ENCODE data around the gene PRLH. TPM values are rescaled to one million over a fixed set of nuclear protein-coding genes. Genes with fewer than 3 reads are reported as not detected.

PRLH gene
- total RNA-seq, 2 donors from 2014 or later, result not detected

- DNase-seq (no peak), ATAC-seq (replicated peaks in 1 of 2) (no peak)
- Mint-ChIP-seq H3K4me3 (no peak overlapping the region), H3K9me3 (no peaks in the 10 kb centered on the region), H3K4me1 (ENCODE audit: low read depth) (no peaks in the 10 kb centered on the region), H3K27ac (no peak overlapping the region), H3K27me3 (ENCODE audit: low read depth) (no peaks in the 10 kb centered on the region), H3K36me3 (ENCODE audit: insufficient read depth in 2 of 2) (no peaks in the 10 kb centered on the region)
Measured at GRCh38 chr2:237533668-237534161, 32.7 kb upstream of the PRLH start.

GRCh38 chr2:237534380-237534779 is 32.0 kb upstream of the PRLH start:
- no peaks in the 10 kb centered on the region for H3K36me3 Mint-ChIP-seq (ENCODE audit: insufficient read depth in 2 of 2)
- no peak for DNase-seq
- ATAC-seq (replicated peaks in 1 of 2), result no peak

GRCh38 chr2:237535385-237536082 is 30.8 kb upstream of the PRLH start:
- no peak overlapping the region for H3K4me3 Mint-ChIP-seq
- H3K9me3 Mint-ChIP-seq, result no peaks in the 10 kb centered on the region
- no peaks in the 10 kb centered on the region for H3K36me3 Mint-ChIP-seq (ENCODE audit: insufficient read depth in 2 of 2)
- H3K27ac Mint-ChIP-seq, result no peak overlapping the region
- DNase-seq, result no peak
- H3K27me3 Mint-ChIP-seq (ENCODE audit: low read depth), result no peaks in the 10 kb centered on the region
- no peak for ATAC-seq (replicated peaks in 1 of 2)
- H3K4me1 Mint-ChIP-seq (ENCODE audit: low read depth), result no peaks in the 10 kb centered on the region

More at GRCh38 chr2:237534380-237534779, 32.0 kb upstream of the PRLH start:
- H3K27ac Mint-ChIP-seq, result no peak overlapping the region
- H3K27me3 Mint-ChIP-seq (ENCODE audit: low read depth), result no peaks in the 10 kb centered on the region
- H3K4me1 Mint-ChIP-seq (ENCODE audit: low read depth), result no peaks in the 10 kb centered on the region
- no peaks in the 10 kb centered on the region for H3K9me3 Mint-ChIP-seq
- no peak overlapping the region for H3K4me3 Mint-ChIP-seq

- Mint-ChIP-seq H3K27ac (no peak overlapping the region), H3K27me3 (ENCODE audit: low read depth) (no peaks in the 10 kb centered on the region), H3K9me3 (no peaks in the 10 kb centered on the region), H3K36me3 (ENCODE audit: insufficient read depth in 2 of 2) (no peaks in the 10 kb centered on the region), H3K4me3 (no peak overlapping the region), H3K4me1 (ENCODE audit: low read depth) (no peaks in the 10 kb centered on the region)
- DNase-seq (no peak), ATAC-seq (replicated peaks in 1 of 2) (no peak)
Measured at GRCh38 chr2:237536083-237536415, 30.3 kb upstream of the PRLH start.

- no peaks in the 10 kb centered on the region for H3K4me1 Mint-ChIP-seq (ENCODE audit: low read depth)
- H3K27ac Mint-ChIP-seq, result no peak overlapping the region
- H3K36me3 Mint-ChIP-seq (ENCODE audit: insufficient read depth in 2 of 2), result no peaks in the 10 kb centered on the region
- ATAC-seq (replicated peaks in 1 of 2), result no peak
- H3K4me3 Mint-ChIP-seq, result no peak overlapping the region
- no peaks in the 10 kb centered on the region for H3K27me3 Mint-ChIP-seq (ENCODE audit: low read depth)
- DNase-seq, result no peak
- H3K9me3 Mint-ChIP-seq, result no peaks in the 10 kb centered on the region
Measured at GRCh38 chr2:237536617-237537016, 29.8 kb upstream of the PRLH start.

- Mint-ChIP-seq H3K4me1 (ENCODE audit: low read depth) (no peaks in the 10 kb centered on the region), H3K4me3 (no peak overlapping the region), H3K27ac (no peak overlapping the region), H3K36me3 (ENCODE audit: insufficient read depth in 2 of 2) (no peaks in the 10 kb centered on the region), H3K27me3 (ENCODE audit: low read depth) (no peaks in the 10 kb centered on the region), H3K9me3 (no peaks in the 10 kb centered on the region)
- DNase-seq, result no peak
- no peak for ATAC-seq (replicated peaks in 1 of 2)
Measured at GRCh38 chr2:237538001-237538720, 28.2 kb upstream of the PRLH start.

GRCh38 chr2:237538901-237539300 is 27.5 kb upstream of the PRLH start:
- Mint-ChIP-seq H3K4me1 (ENCODE audit: low read depth) (no peaks in the 10 kb centered on the region), H3K9me3 (no peaks in the 10 kb centered on the region), H3K4me3 (no peak overlapping the region), H3K36me3 (ENCODE audit: insufficient read depth in 2 of 2) (no peaks in the 10 kb centered on the region), H3K27me3 (ENCODE audit: low read depth) (no peaks in the 10 kb centered on the region), H3K27ac (no peak overlapping the region)
- ATAC-seq (replicated peaks in 1 of 2) (no peak), DNase-seq (no peak)

GRCh38 chr2:237539681-237540080 is 26.7 kb upstream of the PRLH start:
- DNase-seq (no peak), ATAC-seq (replicated peaks in 1 of 2) (no peak)
- Mint-ChIP-seq H3K9me3 (no peaks in the 10 kb centered on the region), H3K36me3 (ENCODE audit: insufficient read depth in 2 of 2) (no peaks in the 10 kb centered on the region), H3K27me3 (ENCODE audit: low read depth) (no peaks in the 10 kb centered on the region), H3K4me3 (no peak overlapping the region), H3K27ac (no peak overlapping the region), H3K4me1 (ENCODE audit: low read depth) (no peaks in the 10 kb centered on the region)

- no peak for ATAC-seq (replicated peaks in 1 of 2)
- Mint-ChIP-seq H3K9me3 (no peaks in the 10 kb centered on the region), H3K36me3 (ENCODE audit: insufficient read depth in 2 of 2) (no peaks in the 10 kb centered on the region), H3K27me3 (ENCODE audit: low read depth) (no peaks in the 10 kb centered on the region), H3K27ac (no peak overlapping the region), H3K4me1 (ENCODE audit: low read depth) (no peaks in the 10 kb centered on the region), H3K4me3 (no peak overlapping the region)
- DNase-seq, result no peak
Measured at GRCh38 chr2:237540223-237540775, 26.1 kb upstream of the PRLH start.

GRCh38 chr2:237540823-237541222 is 25.6 kb upstream of the PRLH start:
- Mint-ChIP-seq H3K9me3 (no peaks in the 10 kb centered on the region), H3K27ac (no peak overlapping the region), H3K4me3 (no peak overlapping the region), H3K4me1 (ENCODE audit: low read depth) (no peaks in the 10 kb centered on the region), H3K36me3 (ENCODE audit: insufficient read depth in 2 of 2) (no peaks in the 10 kb centered on the region), H3K27me3 (ENCODE audit: low read depth) (no peaks in the 10 kb centered on the region)
- ATAC-seq (replicated peaks in 1 of 2) (no peak), DNase-seq (no peak)

- DNase-seq (no peak), ATAC-seq (replicated peaks in 1 of 2) (no peak)
- Mint-ChIP-seq H3K36me3 (ENCODE audit: insufficient read depth in 2 of 2) (no peaks in the 10 kb centered on the region), H3K4me1 (ENCODE audit: low read depth) (no peaks in the 10 kb centered on the region), H3K27me3 (ENCODE audit: low read depth) (no peaks in the 10 kb centered on the region), H3K27ac (no peak overlapping the region), H3K9me3 (no peaks in the 10 kb centered on the region), H3K4me3 (no peak overlapping the region)
Measured at GRCh38 chr2:237541243-237541642, 25.1 kb upstream of the PRLH start.

- no peak for ATAC-seq (replicated peaks in 1 of 2)
- Mint-ChIP-seq H3K27me3 (ENCODE audit: low read depth) (no peaks in the 10 kb centered on the region), H3K27ac (no peak overlapping the region), H3K9me3 (no peaks in the 10 kb centered on the region), H3K36me3 (ENCODE audit: insufficient read depth in 2 of 2) (no peaks in the 10 kb centered on the region), H3K4me1 (ENCODE audit: low read depth) (no peaks in the 10 kb centered on the region), H3K4me3 (no peak overlapping the region)
- DNase-seq, result no peak
Measured at GRCh38 chr2:237542001-237542704, 24.2 kb upstream of the PRLH start.
